Esophagus muscularis mucosa (tissue), 4 donors: ENCODE measurements around the gene TAGLN2. TPM values are rescaled to one million over a fixed set of nuclear protein-coding genes. Genes with fewer than 3 reads are reported as not detected.
A peak's percentile ranks its signal among the peaks of the same experiment; 100 is the strongest.

Experiments
- DNase-seq: peaks from one replicate; pipeline ENCODE4 v3.0.0-alpha.2; 2017; ENCODE audit errors: extremely low spot score
- H3K27ac ChIP-seq, 4 donors: fragments of 200-600 bp; sonication (generic); replicated peaks in 1 of 4; 1 replicate in 3 of 4; 2 replicates in 1 of 4; pipeline ENCODE4 v1.5.1; 2016 to 2019; ENCODE audit warnings: mild to moderate bottlenecking in 1 of 4
- H3K27me3 ChIP-seq, 4 donors: fragments of 200-600 bp; sonication (generic); one replicate each; pipeline versions ENCODE4 v1.5.1 to v1.6.0; 2016 to 2019
- H3K36me3 ChIP-seq, 4 donors: fragments of 200-600 bp; sonication (generic); one replicate each; pipeline ENCODE4 v1.5.1; 2016 to 2019
- H3K4me1 ChIP-seq, 4 donors: fragments of 200-600 bp; sonication (generic); one replicate each; pipeline ENCODE4 v1.5.1; 2016 to 2019
- H3K4me3 ChIP-seq, 4 donors: fragments of 200-600 bp; sonication (generic); 1 replicate in 2 of 4; 2 replicates in 2 of 4; pipeline ENCODE4 v1.5.1; 2016 to 2019; ENCODE audit warnings: mild to moderate bottlenecking in 4 of 4, moderate library complexity in 1 of 4
- H3K9me3 ChIP-seq, 4 donors: fragments of 200-600 bp; sonication (generic); 1 replicate in 3 of 4; 2 replicates in 1 of 4; pipeline ENCODE4 v1.5.1; 2016 to 2019
- EP300 ChIP-seq: sonication (generic); formaldehyde crosslinking; IDR thresholded peaks from one replicate; pipeline ENCODE4 v1.6.1; 2017; ENCODE audit warnings: antibody characterized with exemption
- POLR2A ChIP-seq: fragments of 450-650 bp; IDR thresholded peaks from one replicate; pipeline ENCODE4 v1.6.1; 2017; ENCODE audit warnings: antibody characterized with exemption, moderate library complexity, mild to moderate bottlenecking, low read depth
- POLR2AphosphoS5 ChIP-seq, 2 donors: sonication (generic); formaldehyde crosslinking; IDR thresholded peaks; one replicate each; pipeline ENCODE4 v1.6.1; 2017; ENCODE audit warnings: antibody characterized with exemption in 2 of 2
- WGBS: methylation state at CpG from one replicate; pipeline ENCODE4 v1.1.5; 2018; 5-methylcytosine and 5-hydroxymethylcytosine counted together
- intact Hi-C: fragments of 100-400 bp; cut with DNase I; formaldehyde crosslinking; loops from one replicate; pipeline ENCODE4 v1.15.1; 2023
- total RNA-seq, 4 donors: library from RNA; depleted of rRNA; stranded (reverse); fragments of >200 nt; gene quantifications; one replicate each; pipeline versions ENCODE4 v1.1.0 to v1.2.1, GENCODE V29; 2016
- TF ChIP-seq, protein P1 (sequence below), 3 experiments: fragments of 200-600 bp in 2 of 3; fragments of 450-650 bp in 1 of 3; sonication (generic) in 2 of 3; IDR thresholded peaks; one replicate each; pipeline ENCODE4 v1.5.1; 2017 to 2019; ENCODE audit warnings: antibody characterized with exemption in 3 of 3, mild to moderate bottlenecking in 2 of 3, moderate library complexity in 1 of 3

TAGLN2 gene
- total RNA-seq, 4 donors from 2014 or later: 125 to 276 (median 228) TPM

DNA sequence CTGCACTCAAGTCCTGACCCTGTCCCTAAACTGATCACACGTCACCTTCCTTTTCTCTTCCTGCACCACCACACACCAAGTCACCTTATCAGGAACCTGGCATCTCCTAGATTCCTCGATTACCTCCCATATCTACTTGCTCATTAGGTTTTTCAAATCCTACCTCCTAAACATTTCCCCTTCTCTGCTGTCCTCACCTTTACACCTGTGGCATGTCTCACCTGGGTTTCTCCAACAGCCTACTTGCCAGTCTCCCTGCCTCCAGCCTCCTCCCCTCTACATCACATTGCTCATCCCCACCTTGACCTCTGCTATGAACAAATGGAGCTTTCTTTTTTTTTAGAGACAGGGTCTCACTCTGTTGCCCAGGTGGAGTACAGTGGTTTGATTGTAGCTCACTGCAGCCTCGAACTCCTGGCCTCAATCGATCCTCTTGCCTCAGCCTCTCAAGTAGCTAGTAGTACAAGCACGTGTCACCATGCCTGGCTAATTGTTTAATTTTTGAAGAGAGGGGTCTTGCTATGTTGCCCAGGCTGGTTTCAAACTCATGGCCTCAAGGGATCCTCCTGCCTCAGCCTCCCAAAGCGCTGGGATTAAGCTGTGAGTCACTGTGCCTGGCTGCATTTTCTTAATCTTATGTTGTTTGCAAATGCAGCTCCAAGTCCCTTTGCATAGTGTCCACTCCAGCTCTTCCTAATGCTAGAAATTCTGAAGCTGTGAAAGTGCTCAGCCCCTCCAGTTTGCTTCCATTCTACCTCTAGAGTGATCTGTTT, 13.8 kb upstream of the TAGLN2 start:
- Histone ChIP-seq H3K36me3 (no peaks in the 10 kb centered on the region), H3K27ac (no peak overlapping the region), H3K9me3 (no peaks in the 10 kb centered on the region), H3K4me1 (peaks cover 0 to 8% (median 8%) of the 10 kb centered on the region in 4 donors), H3K27me3 (peaks cover 0 to 47% (median 0%) of the 10 kb centered on the region in 4 donors), H3K4me3 (no peak overlapping the region)
- no peak for DNase-seq
- intact Hi-C loops: loop anchor here (1.0 kb wide), 1 partner anchor 66 kb away; no protein-coding TSS in a partner anchor
- WGBS: 89% methylated on average over 6 of the region's 6 CpGs
- TF ChIP-seq POLR2A (no peak), POLR2AphosphoS5 (IDR thresholded peaks at IDR 0.05) (no peak), EP300 (no peak)
- TF ChIP-seq, protein P1, sequence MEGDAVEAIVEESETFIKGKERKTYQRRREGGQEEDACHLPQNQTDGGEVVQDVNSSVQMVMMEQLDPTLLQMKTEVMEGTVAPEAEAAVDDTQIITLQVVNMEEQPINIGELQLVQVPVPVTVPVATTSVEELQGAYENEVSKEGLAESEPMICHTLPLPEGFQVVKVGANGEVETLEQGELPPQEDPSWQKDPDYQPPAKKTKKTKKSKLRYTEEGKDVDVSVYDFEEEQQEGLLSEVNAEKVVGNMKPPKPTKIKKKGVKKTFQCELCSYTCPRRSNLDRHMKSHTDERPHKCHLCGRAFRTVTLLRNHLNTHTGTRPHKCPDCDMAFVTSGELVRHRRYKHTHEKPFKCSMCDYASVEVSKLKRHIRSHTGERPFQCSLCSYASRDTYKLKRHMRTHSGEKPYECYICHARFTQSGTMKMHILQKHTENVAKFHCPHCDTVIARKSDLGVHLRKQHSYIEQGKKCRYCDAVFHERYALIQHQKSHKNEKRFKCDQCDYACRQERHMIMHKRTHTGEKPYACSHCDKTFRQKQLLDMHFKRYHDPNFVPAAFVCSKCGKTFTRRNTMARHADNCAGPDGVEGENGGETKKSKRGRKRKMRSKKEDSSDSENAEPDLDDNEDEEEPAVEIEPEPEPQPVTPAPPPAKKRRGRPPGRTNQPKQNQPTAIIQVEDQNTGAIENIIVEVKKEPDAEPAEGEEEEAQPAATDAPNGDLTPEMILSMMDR (IDR thresholded peaks at IDR 0.05): no peak

DNA sequence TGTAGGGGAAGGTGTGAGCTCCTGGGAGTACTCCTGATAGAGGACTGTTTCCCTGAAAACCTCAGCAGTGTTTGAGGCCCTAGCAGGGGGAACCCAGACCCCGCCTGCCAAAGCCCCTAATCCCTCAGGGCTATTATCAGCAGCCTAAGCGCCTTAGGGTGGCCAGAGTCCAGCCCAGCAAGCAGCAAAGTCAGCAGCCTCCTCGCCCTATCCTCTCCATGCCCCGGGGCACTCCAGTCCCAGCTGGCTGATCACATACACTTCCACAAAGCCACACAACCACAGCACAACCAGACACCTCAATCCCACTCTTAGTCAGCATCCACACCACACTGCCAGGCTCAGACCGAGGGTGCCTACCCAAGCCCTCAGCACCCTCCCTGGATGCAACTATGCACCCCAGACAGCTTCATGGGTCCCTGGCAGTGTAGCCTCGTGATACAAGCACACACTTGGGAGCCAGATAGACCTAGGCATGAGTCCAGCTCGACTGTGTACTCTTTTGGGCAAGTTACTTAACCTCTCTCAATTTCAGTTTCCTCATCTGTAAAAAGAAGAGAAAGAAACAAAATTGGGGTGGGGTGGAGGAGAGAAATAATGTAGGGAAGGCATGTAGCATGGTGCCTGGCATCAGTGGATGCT, 13.0 kb upstream of the TAGLN2 start:
- DNase-seq: no peak
- no peak overlapping the region for H3K27ac ChIP-seq
- H3K27me3 ChIP-seq: peaks cover 0 to 40% (median 0%) of the 10 kb centered on the region in 4 donors
- intact Hi-C loops: loop anchor here (1.0 kb wide), 1 partner anchor 67 kb away; no protein-coding TSS in a partner anchor
- no peaks in the 10 kb centered on the region for H3K36me3 ChIP-seq
- H3K9me3 ChIP-seq: no peaks in the 10 kb centered on the region
- 73% methylated on average over 7 of the region's 7 CpGs for WGBS
- H3K4me1 ChIP-seq: peaks cover 0 to 8% (median 8%) of the 10 kb centered on the region in 4 donors
- no peak for TF ChIP-seq POLR2A
- TF ChIP-seq, protein P1 (IDR thresholded peaks at IDR 0.05): no peak
- H3K4me3 ChIP-seq: no peak overlapping the region

DNA sequence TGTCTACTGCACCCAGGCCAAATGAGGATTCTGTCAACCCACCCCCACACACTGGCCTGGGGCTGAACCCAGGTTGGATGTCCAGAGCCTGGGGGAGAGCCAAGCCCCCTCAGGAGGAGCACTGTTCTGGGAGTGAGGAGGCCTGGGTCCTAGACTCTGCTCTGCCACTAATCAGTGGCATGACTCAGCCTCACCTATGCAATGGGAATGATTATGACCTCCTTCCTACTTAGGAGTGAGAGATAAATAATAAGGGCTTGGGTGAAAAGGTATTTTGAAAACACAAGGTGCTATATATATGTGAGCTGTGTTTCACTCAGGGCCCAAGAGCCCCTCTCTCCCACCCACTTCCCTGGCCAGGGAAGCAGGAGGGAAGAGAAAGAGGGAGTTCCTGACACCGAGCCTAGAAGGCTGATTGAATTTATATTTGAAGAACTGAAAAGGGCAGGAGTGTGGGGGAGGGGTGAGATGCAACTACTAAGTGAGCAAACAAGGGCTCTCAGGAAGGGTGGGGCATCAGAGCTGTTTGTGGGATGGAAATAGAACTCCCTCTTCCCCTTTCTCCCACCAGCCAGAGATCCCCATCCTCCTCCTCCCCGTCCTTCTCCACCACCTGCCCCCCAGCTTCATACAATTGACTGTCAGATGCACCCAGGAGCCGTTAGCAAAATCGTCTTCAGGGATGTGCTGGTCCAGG, 11.9 kb upstream of the TAGLN2 start:
- H3K9me3 ChIP-seq: no peaks in the 10 kb centered on the region
- peaks cover 0 to 29% (median 0%) of the 10 kb centered on the region in 4 donors for H3K27me3 ChIP-seq
- DNase-seq: no peak
- H3K4me3 ChIP-seq: no peak overlapping the region
- H3K36me3 ChIP-seq: no peaks in the 10 kb centered on the region
- WGBS: 44% methylated on average over 4 of the region's 4 CpGs
- H3K4me1 ChIP-seq: peaks cover 0 to 8% (median 8%) of the 10 kb centered on the region in 4 donors
- TF ChIP-seq, protein P1 (IDR thresholded peaks at IDR 0.05): no peak
- TF ChIP-seq EP300: no peak
- no peak for TF ChIP-seq POLR2A
- TF ChIP-seq POLR2AphosphoS5 (IDR thresholded peaks at IDR 0.05): no peak
- intact Hi-C loops: no loop called here
- no peak overlapping the region for H3K27ac ChIP-seq

DNA sequence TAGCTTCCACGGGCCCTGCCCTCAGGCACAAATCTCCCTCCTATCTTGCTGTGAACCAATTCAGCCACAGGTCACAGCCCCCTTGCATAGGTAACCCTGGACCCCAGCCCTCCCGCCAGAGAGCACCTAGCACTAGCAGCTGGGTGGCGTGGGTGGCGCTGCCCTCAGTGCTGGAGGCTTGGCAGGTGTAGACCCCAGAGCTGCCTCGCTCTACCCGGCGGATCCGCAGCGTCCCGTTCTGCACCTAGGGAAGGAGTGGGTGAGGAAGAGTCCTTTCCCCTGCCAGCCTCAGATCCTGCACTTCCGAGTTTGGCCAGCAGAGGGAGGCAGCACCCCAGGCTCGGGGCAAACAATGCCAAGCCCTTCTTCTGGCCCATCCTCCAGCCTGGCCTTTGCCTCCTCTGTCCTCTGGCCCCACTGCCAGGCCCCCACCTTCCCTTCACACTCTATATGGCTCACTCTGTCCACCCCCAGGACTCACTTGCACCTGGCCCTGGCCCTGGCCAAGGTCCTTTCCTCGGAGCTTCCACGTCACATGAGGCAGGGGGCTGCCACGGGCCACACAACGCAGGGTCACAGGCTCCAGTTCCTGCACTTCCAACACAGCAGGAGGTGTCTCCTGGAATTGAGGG, 11.1 kb upstream of the TAGLN2 start:
- H3K27me3 ChIP-seq: peaks cover 0 to 21% (median 0%) of the 10 kb centered on the region in 4 donors
- H3K9me3 ChIP-seq: no peaks in the 10 kb centered on the region
- intact Hi-C loops: no loop called here
- no peaks in the 10 kb centered on the region for H3K36me3 ChIP-seq
- no peak overlapping the region for H3K4me3 ChIP-seq
- 58% methylated on average over 7 of the region's 16 CpGs for WGBS
- no peak overlapping the region for H3K27ac ChIP-seq
- no peak for DNase-seq
- peaks cover 0 to 8% (median 8%) of the 10 kb centered on the region in 4 donors for H3K4me1 ChIP-seq
- peak in 1 of 2 donors; percentile 21 for TF ChIP-seq POLR2AphosphoS5 (IDR thresholded peaks at IDR 0.05)
- no peak for TF ChIP-seq POLR2A
- TF ChIP-seq, protein P1 (IDR thresholded peaks at IDR 0.05): peak in 2 of 3 experiments; percentile 90 to 95
- TF ChIP-seq EP300: no peak
